DND-41 (cell line): ENCODE measurements around the gene PIGV.

Source experiments
- CTCF ChIP-seq: IDR thresholded peaks from 2 replicates; pipeline ENCODE4 v1.5.1; 2012; ENCODE audit warnings: borderline replicate concordance, low read length, moderate library complexity, mild to moderate bottlenecking; ENCODE audit not compliant: poor library complexity, severe bottlenecking; ENCODE audit errors: extremely low read depth
- EZH2 ChIP-seq: IDR thresholded peaks from 3 replicates; pipeline ENCODE4 v1.6.1; 2012; ENCODE audit warnings: borderline replicate concordance, low read depth, mild to moderate bottlenecking, moderate library complexity, low read length, inconsistent platforms; ENCODE audit not compliant: severe bottlenecking

DNA sequence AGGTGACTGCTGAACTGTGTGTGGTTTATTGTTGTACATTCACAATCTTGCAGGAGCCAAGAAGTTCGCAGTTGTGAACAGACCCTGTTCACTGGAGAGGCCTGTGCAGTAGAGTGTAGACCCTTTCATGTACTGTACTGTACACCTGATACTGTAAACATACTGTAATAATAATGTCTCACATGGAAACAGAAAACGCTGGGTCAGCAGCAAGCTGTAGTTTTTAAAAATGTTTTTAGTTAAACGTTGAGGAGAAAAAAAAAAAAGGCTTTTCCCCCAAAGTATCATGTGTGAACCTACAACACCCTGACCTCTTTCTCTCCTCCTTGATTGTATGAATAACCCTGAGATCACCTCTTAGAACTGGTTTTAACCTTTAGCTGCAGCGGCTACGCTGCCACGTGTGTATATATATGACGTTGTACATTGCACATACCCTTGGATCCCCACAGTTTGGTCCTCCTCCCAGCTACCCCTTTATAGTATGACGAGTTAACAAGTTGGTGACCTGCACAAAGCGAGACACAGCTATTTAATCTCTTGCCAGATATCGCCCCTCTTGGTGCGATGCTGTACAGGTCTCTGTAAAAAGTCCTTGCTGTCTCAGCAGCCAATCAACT lies 6.4 kb upstream of the PIGV start:
- no peak for TF ChIP-seq CTCF
- TF ChIP-seq EZH2 = no peak
